WTC11 (cell line): Measurements from ENCODE around the gene ASTN2. TPM values are rescaled to one million over a fixed set of nuclear protein-coding genes. Genes with fewer than 3 reads are reported as not detected.
A peak's percentile ranks its signal among the peaks of the same experiment; 100 is the strongest.

Experiments
- ATAC-seq: fragments of 200-7000 bp; cut with Tn5 transposase; 2 replicates; pipeline ENCODE4 v1.10.0; 2021; ENCODE audit warnings: mild to moderate bottlenecking, moderate library complexity
- CTCF ChIA-PET: fragments of 300-600 bp; sonication (Branson Sonifier 250); formaldehyde crosslinking; loops from one replicate; lab custom pipeline; 2021; ENCODE audit warnings: antibody characterized with exemption; lab: Charles Lee
- POLR2A ChIA-PET: fragments of 350-600 bp; sonication (Branson Sonifier 250); formaldehyde crosslinking; loops from one replicate; lab custom pipeline; 2021; ENCODE audit warnings: antibody characterized with exemption; lab: Charles Lee
- DNase-seq: peaks from one replicate; pipeline ENCODE4 v3.0.0; 2021; ENCODE audit warnings: low spot score
- H3K27ac Mint-ChIP-seq: 2 replicates; pipeline ENCODE4 v1.8.0; 2021; ENCODE audit warnings: mixed read lengths
- H3K27me3 Mint-ChIP-seq: 2 replicates; pipeline ENCODE4 v1.8.0; 2021; ENCODE audit warnings: low read depth, mild to moderate bottlenecking, moderate library complexity, mixed read lengths
- H3K36me3 Mint-ChIP-seq: 2 replicates; pipeline ENCODE4 v1.8.0; 2021; ENCODE audit warnings: mixed read lengths
- H3K4me1 Mint-ChIP-seq: 2 replicates; pipeline ENCODE4 v1.8.0; 2022; ENCODE audit warnings: mixed read lengths
- H3K4me3 Mint-ChIP-seq: 2 replicates; pipeline ENCODE4 v1.8.0; 2021; ENCODE audit warnings: mild to moderate bottlenecking, moderate library complexity, mixed read lengths
- H3K9me3 Mint-ChIP-seq: 2 replicates; pipeline ENCODE4 v1.8.0; 2021; ENCODE audit warnings: mixed read lengths
- CBFB ChIP-seq: sonication (generic); formaldehyde crosslinking; IDR thresholded peaks from 2 replicates; pipeline ENCODE4 v1.8.1; 2022; ENCODE audit warnings: mild to moderate bottlenecking, low read depth, missing genetic modification reagents
- CREB1 ChIP-seq: sonication (generic); formaldehyde crosslinking; IDR thresholded peaks from 2 replicates; pipeline ENCODE4 v1.8.0; 2023; ENCODE audit warnings: mild to moderate bottlenecking, missing genetic modification reagents
- ESRRA ChIP-seq: sonication (generic); formaldehyde crosslinking; IDR thresholded peaks from 2 replicates; pipeline ENCODE4 v1.8.1; 2022; ENCODE audit warnings: mild to moderate bottlenecking, missing genetic modification reagents, borderline replicate concordance
- ETV6 ChIP-seq: sonication (generic); formaldehyde crosslinking; IDR thresholded peaks from 2 replicates; pipeline ENCODE4 v1.8.1; 2022; ENCODE audit warnings: mild to moderate bottlenecking, missing genetic modification reagents
- FOXK1 ChIP-seq: sonication (generic); formaldehyde crosslinking; IDR thresholded peaks from 2 replicates; pipeline ENCODE4 v1.8.0; 2022; ENCODE audit warnings: mild to moderate bottlenecking, moderate library complexity, missing genetic modification reagents
- GRHL2 ChIP-seq: fragments of 250-450 bp; sonication (Bioruptor Pico); IDR thresholded peaks from 2 replicates; pipeline ENCODE4 v1.8.0; 2022; ENCODE audit warnings: mild to moderate bottlenecking, moderate library complexity; ENCODE audit not compliant: insufficient replicate concordance, severe bottlenecking
- GTF2I ChIP-seq: fragments of 250-450 bp; sonication (Bioruptor Pico); conservative IDR thresholded peaks from 2 replicates; pipeline ENCODE4 v1.4.0; 2021; ENCODE audit warnings: mild to moderate bottlenecking
- JAZF1 ChIP-seq: fragments of 250-450 bp; sonication (Bioruptor Pico); IDR thresholded peaks from 2 replicates; pipeline ENCODE4 v1.9.0; 2021; ENCODE audit warnings: moderate library complexity, mild to moderate bottlenecking, inconsistent platforms
- JUN ChIP-seq: sonication (generic); formaldehyde crosslinking; IDR thresholded peaks from 2 replicates; pipeline ENCODE4 v1.8.0; 2023; ENCODE audit warnings: mild to moderate bottlenecking, missing genetic modification reagents
- MXD4 ChIP-seq: fragments of 250-450 bp; sonication (Bioruptor Pico); IDR thresholded peaks from 2 replicates; pipeline ENCODE4 v1.8.0; 2021; ENCODE audit warnings: mild to moderate bottlenecking, moderate library complexity, borderline replicate concordance
- MYBL2 ChIP-seq: sonication (generic); formaldehyde crosslinking; IDR thresholded peaks from 2 replicates; pipeline ENCODE4 v1.8.1; 2023; ENCODE audit warnings: mild to moderate bottlenecking, moderate library complexity, missing genetic modification reagents
- NFATC4 ChIP-seq: fragments of 250-450 bp; sonication (Bioruptor Pico); IDR thresholded peaks from 2 replicates; pipeline ENCODE4 v1.9.0; 2021; ENCODE audit warnings: mild to moderate bottlenecking
- RELA ChIP-seq: sonication (generic); formaldehyde crosslinking; IDR thresholded peaks from 2 replicates; pipeline ENCODE4 v1.8.1; 2022; ENCODE audit warnings: missing genetic modification reagents, mild to moderate bottlenecking, borderline replicate concordance
- TCF7 ChIP-seq: sonication (generic); formaldehyde crosslinking; IDR thresholded peaks from 2 replicates; pipeline ENCODE4 v1.8.0; 2022; ENCODE audit warnings: mild to moderate bottlenecking, low read depth, missing genetic modification reagents, moderate library complexity
- ZNF219 ChIP-seq: sonication (generic); formaldehyde crosslinking; IDR thresholded peaks from 2 replicates; pipeline ENCODE4 v1.8.0; 2023; ENCODE audit warnings: missing genetic modification reagents, mild to moderate bottlenecking, borderline replicate concordance
- ZNF396 ChIP-seq: fragments of 250-450 bp; sonication (Bioruptor Pico); IDR thresholded peaks from 2 replicates; pipeline ENCODE4 v1.8.0; 2021; ENCODE audit warnings: mild to moderate bottlenecking, moderate library complexity, borderline replicate concordance
- ZNF423 ChIP-seq: fragments of 250-450 bp; sonication (Bioruptor Pico); IDR thresholded peaks from 2 replicates; pipeline ENCODE4 v2.1.2; 2022; ENCODE audit warnings: mild to moderate bottlenecking, moderate library complexity
- ZNF671 ChIP-seq: fragments of 250-450 bp; sonication (Bioruptor Pico); IDR thresholded peaks from 2 replicates; pipeline ENCODE4 v1.8.0; 2021; ENCODE audit warnings: mild to moderate bottlenecking
- total RNA-seq: library from RNA; stranded (reverse); gene quantifications from 3 replicates; pipeline ENCODE4 v1.2.3, GENCODE V29; 2021
- TF ChIP-seq, protein P1 (sequence below): sonication (generic); formaldehyde crosslinking; IDR thresholded peaks from 2 replicates; pipeline ENCODE4 v1.8.0; 2023; ENCODE audit warnings: missing genetic modification reagents, mild to moderate bottlenecking, borderline replicate concordance
- TF ChIP-seq, protein P2 (sequence below): sonication (generic); formaldehyde crosslinking; IDR thresholded peaks from 2 replicates; pipeline ENCODE4 v1.8.0; 2022; ENCODE audit warnings: mild to moderate bottlenecking, missing genetic modification reagents
- TF ChIP-seq, protein P3 (sequence below): fragments of 250-450 bp; sonication (Bioruptor Pico); IDR thresholded peaks from 2 replicates; pipeline ENCODE4 v1.9.0; 2021; ENCODE audit warnings: mild to moderate bottlenecking, borderline replicate concordance
- TF ChIP-seq, protein P4 (sequence below): sonication (generic); formaldehyde crosslinking; conservative IDR thresholded peaks from 2 replicates; pipeline ENCODE4 v1.8.1; 2023; ENCODE audit warnings: mild to moderate bottlenecking, low read depth, missing genetic modification reagents, moderate library complexity

Gene ASTN2
- total RNA-seq, 1 experiment from 2014 or later = 16.2 TPM

DNA sequence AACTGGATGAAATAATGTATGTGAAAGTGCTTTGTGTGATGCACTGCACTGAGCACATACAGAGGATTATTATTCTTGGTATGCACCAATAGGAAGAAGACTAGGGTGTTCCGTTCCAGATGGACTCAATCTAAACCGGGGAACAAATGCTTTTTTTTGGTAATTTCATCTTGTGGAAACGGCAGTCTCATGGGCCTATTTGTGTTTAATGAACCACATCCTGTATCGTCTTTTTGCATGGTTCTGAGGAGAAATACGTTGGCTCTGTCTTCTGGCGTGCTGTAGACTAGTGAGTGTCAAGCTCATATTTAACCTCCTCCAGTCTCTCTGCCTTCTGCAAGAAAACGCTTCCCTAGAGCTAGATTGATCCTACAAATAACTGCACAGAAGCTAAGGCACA, 697.7 kb downstream of the ASTN2 start:
- Mint-ChIP-seq H3K36me3 (no peaks in the 10 kb centered on the region), H3K4me1 (peaks cover 36% of the 10 kb centered on the region), H3K27me3 (no peaks in the 10 kb centered on the region), H3K4me3 (no peak overlapping the region), H3K27ac (no peak overlapping the region), H3K9me3 (peaks cover 10% of the 10 kb centered on the region)
- no peak for DNase-seq
- no peak for TF ChIP-seq ZNF396 (CRISPR knock-in tag)
- CTCF ChIA-PET = interaction anchor here (0.9 kb wide), 1 partner anchor 143 kb away, joined by 3 read pairs; no protein-coding TSS in a partner anchor
- no peak for ATAC-seq
- POLR2A ChIA-PET = no interaction called here

DNA sequence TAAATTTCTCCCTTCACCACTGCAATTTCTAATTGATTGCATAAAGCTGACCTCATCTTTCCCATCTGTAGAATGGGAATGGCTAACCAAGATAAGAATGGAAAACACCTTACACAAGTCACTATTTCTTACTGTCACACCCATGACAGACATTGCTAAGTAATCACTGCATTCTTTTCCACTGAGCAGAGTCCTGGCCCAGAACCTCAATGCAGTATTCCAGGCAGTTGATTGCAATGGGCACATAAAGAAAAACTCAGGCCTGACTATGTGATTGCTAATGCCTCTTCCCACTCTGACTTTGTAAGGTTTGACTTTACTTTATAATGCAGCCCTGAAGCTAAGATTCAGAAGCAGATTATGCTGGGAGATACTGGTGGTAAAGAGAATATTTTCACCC, 698.4 kb downstream of the ASTN2 start:
- POLR2A ChIA-PET = no interaction called here
- ATAC-seq (no peak), DNase-seq (no peak)
- peaks cover 36% of the 10 kb centered on the region for H3K4me1 Mint-ChIP-seq
- CTCF ChIA-PET = interaction anchor here (0.9 kb wide), 1 partner anchor 144 kb away, joined by 3 read pairs; no protein-coding TSS in a partner anchor
- no peak overlapping the region for H3K27ac Mint-ChIP-seq
- no peaks in the 10 kb centered on the region for H3K36me3 Mint-ChIP-seq
- peaks cover 10% of the 10 kb centered on the region for H3K9me3 Mint-ChIP-seq
- TF ChIP-seq GTF2I (no peak), JAZF1 (no peak), ZNF423 (no peak)
- TF ChIP-seq, protein P1, sequence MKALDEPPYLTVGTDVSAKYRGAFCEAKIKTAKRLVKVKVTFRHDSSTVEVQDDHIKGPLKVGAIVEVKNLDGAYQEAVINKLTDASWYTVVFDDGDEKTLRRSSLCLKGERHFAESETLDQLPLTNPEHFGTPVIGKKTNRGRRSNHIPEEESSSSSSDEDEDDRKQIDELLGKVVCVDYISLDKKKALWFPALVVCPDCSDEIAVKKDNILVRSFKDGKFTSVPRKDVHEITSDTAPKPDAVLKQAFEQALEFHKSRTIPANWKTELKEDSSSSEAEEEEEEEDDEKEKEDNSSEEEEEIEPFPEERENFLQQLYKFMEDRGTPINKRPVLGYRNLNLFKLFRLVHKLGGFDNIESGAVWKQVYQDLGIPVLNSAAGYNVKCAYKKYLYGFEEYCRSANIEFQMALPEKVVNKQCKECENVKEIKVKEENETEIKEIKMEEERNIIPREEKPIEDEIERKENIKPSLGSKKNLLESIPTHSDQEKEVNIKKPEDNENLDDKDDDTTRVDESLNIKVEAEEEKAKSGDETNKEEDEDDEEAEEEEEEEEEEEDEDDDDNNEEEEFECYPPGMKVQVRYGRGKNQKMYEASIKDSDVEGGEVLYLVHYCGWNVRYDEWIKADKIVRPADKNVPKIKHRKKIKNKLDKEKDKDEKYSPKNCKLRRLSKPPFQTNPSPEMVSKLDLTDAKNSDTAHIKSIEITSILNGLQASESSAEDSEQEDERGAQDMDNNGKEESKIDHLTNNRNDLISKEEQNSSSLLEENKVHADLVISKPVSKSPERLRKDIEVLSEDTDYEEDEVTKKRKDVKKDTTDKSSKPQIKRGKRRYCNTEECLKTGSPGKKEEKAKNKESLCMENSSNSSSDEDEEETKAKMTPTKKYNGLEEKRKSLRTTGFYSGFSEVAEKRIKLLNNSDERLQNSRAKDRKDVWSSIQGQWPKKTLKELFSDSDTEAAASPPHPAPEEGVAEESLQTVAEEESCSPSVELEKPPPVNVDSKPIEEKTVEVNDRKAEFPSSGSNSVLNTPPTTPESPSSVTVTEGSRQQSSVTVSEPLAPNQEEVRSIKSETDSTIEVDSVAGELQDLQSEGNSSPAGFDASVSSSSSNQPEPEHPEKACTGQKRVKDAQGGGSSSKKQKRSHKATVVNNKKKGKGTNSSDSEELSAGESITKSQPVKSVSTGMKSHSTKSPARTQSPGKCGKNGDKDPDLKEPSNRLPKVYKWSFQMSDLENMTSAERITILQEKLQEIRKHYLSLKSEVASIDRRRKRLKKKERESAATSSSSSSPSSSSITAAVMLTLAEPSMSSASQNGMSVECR = no peak
- H3K27me3 Mint-ChIP-seq = no peaks in the 10 kb centered on the region
- H3K4me3 Mint-ChIP-seq = no peak overlapping the region

DNA sequence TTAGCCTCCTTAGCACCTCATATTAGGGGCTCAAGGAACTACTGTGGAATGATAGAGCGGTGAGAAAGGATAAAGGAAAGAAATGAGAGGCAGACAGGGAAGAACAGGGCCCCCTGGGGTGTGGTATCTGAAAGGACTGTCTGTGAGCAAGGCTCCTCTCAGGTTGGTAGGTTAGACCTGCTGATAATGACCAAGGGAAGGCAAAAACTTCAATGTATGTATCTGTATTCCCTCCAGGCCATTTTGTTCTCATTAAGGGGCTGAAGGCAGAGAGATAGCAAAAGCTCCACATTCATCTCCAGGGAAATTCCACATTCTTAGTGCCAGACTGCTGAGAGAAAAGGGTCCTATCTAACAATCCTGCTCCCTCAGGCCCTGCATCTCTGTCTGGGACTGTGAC, 699.1 kb downstream of the ASTN2 start:
- H3K27ac Mint-ChIP-seq = no peak overlapping the region
- peaks cover 34% of the 10 kb centered on the region for H3K4me1 Mint-ChIP-seq
- no peak overlapping the region for H3K4me3 Mint-ChIP-seq
- ChIA-PET POLR2A (no interaction called here), CTCF (no interaction called here)
- ATAC-seq = peak; percentile 47
- peaks cover 10% of the 10 kb centered on the region for H3K9me3 Mint-ChIP-seq
- H3K36me3 Mint-ChIP-seq = no peaks in the 10 kb centered on the region
- no peaks in the 10 kb centered on the region for H3K27me3 Mint-ChIP-seq
- peak; percentile 22 for DNase-seq
- TF ChIP-seq TCF7 (CRISPR knock-in tag) (no peak), FOXK1 (no peak), ESRRA (CRISPR knock-in tag) (no peak), CBFB (CRISPR knock-in tag) (no peak), ZNF219 (no peak), ZNF671 (CRISPR knock-in tag) (no peak), RELA (no peak), CREB1 (CRISPR knock-in tag) (no peak), ETV6 (CRISPR knock-in tag) (no peak), MXD4 (CRISPR knock-in tag) (no peak), NFATC4 (CRISPR knock-in tag) (no peak), JUN (CRISPR knock-in tag) (no peak), MYBL2 (CRISPR knock-in tag) (no peak), GRHL2 (CRISPR knock-in tag) (no peak)
- TF ChIP-seq, protein P2, sequence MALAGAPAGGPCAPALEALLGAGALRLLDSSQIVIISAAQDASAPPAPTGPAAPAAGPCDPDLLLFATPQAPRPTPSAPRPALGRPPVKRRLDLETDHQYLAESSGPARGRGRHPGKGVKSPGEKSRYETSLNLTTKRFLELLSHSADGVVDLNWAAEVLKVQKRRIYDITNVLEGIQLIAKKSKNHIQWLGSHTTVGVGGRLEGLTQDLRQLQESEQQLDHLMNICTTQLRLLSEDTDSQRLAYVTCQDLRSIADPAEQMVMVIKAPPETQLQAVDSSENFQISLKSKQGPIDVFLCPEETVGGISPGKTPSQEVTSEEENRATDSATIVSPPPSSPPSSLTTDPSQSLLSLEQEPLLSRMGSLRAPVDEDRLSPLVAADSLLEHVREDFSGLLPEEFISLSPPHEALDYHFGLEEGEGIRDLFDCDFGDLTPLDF = no peak
- TF ChIP-seq, protein P3, sequence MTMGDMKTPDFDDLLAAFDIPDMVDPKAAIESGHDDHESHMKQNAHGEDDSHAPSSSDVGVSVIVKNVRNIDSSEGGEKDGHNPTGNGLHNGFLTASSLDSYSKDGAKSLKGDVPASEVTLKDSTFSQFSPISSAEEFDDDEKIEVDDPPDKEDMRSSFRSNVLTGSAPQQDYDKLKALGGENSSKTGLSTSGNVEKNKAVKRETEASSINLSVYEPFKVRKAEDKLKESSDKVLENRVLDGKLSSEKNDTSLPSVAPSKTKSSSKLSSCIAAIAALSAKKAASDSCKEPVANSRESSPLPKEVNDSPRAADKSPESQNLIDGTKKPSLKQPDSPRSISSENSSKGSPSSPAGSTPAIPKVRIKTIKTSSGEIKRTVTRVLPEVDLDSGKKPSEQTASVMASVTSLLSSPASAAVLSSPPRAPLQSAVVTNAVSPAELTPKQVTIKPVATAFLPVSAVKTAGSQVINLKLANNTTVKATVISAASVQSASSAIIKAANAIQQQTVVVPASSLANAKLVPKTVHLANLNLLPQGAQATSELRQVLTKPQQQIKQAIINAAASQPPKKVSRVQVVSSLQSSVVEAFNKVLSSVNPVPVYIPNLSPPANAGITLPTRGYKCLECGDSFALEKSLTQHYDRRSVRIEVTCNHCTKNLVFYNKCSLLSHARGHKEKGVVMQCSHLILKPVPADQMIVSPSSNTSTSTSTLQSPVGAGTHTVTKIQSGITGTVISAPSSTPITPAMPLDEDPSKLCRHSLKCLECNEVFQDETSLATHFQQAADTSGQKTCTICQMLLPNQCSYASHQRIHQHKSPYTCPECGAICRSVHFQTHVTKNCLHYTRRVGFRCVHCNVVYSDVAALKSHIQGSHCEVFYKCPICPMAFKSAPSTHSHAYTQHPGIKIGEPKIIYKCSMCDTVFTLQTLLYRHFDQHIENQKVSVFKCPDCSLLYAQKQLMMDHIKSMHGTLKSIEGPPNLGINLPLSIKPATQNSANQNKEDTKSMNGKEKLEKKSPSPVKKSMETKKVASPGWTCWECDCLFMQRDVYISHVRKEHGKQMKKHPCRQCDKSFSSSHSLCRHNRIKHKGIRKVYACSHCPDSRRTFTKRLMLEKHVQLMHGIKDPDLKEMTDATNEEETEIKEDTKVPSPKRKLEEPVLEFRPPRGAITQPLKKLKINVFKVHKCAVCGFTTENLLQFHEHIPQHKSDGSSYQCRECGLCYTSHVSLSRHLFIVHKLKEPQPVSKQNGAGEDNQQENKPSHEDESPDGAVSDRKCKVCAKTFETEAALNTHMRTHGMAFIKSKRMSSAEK = no peak
- TF ChIP-seq, protein P4, sequence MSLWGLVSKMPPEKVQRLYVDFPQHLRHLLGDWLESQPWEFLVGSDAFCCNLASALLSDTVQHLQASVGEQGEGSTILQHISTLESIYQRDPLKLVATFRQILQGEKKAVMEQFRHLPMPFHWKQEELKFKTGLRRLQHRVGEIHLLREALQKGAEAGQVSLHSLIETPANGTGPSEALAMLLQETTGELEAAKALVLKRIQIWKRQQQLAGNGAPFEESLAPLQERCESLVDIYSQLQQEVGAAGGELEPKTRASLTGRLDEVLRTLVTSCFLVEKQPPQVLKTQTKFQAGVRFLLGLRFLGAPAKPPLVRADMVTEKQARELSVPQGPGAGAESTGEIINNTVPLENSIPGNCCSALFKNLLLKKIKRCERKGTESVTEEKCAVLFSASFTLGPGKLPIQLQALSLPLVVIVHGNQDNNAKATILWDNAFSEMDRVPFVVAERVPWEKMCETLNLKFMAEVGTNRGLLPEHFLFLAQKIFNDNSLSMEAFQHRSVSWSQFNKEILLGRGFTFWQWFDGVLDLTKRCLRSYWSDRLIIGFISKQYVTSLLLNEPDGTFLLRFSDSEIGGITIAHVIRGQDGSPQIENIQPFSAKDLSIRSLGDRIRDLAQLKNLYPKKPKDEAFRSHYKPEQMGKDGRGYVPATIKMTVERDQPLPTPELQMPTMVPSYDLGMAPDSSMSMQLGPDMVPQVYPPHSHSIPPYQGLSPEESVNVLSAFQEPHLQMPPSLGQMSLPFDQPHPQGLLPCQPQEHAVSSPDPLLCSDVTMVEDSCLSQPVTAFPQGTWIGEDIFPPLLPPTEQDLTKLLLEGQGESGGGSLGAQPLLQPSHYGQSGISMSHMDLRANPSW (CRISPR knock-in tag) = no peak
